HepG2 (cell line): ENCODE data around the gene MRPL36. TPM values are rescaled to one million over a fixed set of nuclear protein-coding genes. Genes with fewer than 3 reads are reported as not detected.

Source experiments
- ATAC-seq: fragments of 200-7000 bp; cut with Tn5 transposase; 3 replicates; pipeline ENCODE4 v1.9.1; 2020; ENCODE audit warnings: mild to moderate bottlenecking, moderate library complexity
- BruUV-seq: library from RNA; stranded (reverse); fragments of 400-500 nt; replicated peaks from 2 replicates; lab custom pipeline; 2021; lab: Mats Ljungman, UMichigan
- CTCF ChIA-PET: fragments of 300-600 bp; formaldehyde crosslinking; extraction: SDS; loops from one replicate; lab custom pipeline; 2021; ENCODE audit warnings: low total read pairs, inconsistent platforms, low intra/inter-chr PET ratio; lab: Yijun Ruan, JAX
- POLR2A ChIA-PET: fragments of 350-600 bp; sonication (Branson Sonifier 250); formaldehyde crosslinking; loops from one replicate; lab custom pipeline; 2020; ENCODE audit warnings: antibody characterized with exemption, inconsistent platforms; lab: Yijun Ruan, JAX
- DNase-seq: peaks from one replicate; pipeline ENCODE4 v3.0.0-alpha.2; 2015; ENCODE audit warnings: low spot score
- FAIRE-seq: peaks from 3 replicates; lab custom pipeline; 2011; peaks lifted over from hg19 to GRCh38; lab: Jason Lieb, UNC
- H2AFZ ChIP-seq: one replicate; pipeline ENCODE4 v1.6.1; 2011; ENCODE audit warnings: low read length, inconsistent platforms
- H3K27ac ChIP-seq: fragments of 300-600 bp; 3 replicates; pipeline ENCODE4 v1.8.0; 2011; ENCODE audit warnings: mixed run types, mild to moderate bottlenecking, mixed read lengths, low read length, inconsistent platforms; ENCODE audit not compliant: insufficient read depth; ENCODE audit errors: extremely low read length
- H3K27me3 ChIP-seq, 2 experiments: fragments of 200-600 bp in 1 of 2; 2 replicates in 1 of 2; 3 replicates in 1 of 2; pipeline versions ENCODE4 v1.6.0 to v1.8.0; 2011; ENCODE audit warnings: low read length in 2 of 2, mild to moderate bottlenecking in 2 of 2, moderate library complexity in 2 of 2, inconsistent platforms in 1 of 2; ENCODE audit not compliant: insufficient read depth in 2 of 2, control insufficient read depth in 1 of 2
- H3K36me3 ChIP-seq, 2 experiments: fragments of 200-600 bp in 1 of 2; replicated peaks in 1 of 2; 2 replicates in 1 of 2; 3 replicates in 1 of 2; pipeline versions ENCODE4 v1.5.1 to v1.8.0; 2011; ENCODE audit warnings: low read length in 2 of 2, inconsistent platforms in 1 of 2; ENCODE audit not compliant: insufficient read depth in 2 of 2, control insufficient read depth in 1 of 2
- H3K4me1 ChIP-seq: 2 replicates; pipeline ENCODE4 v1.5.1; 2012; ENCODE audit warnings: low read length, inconsistent platforms; ENCODE audit not compliant: insufficient read depth
- H3K4me2 ChIP-seq: 2 replicates; pipeline ENCODE4 v1.6.0; 2011; ENCODE audit warnings: low read depth, low read length, inconsistent platforms
- H3K4me3 ChIP-seq, 3 experiments: fragments of 200-600 bp in 1 of 3; sonication (generic), shearing (Covaris generic) in 1 of 3; replicated peaks in 1 of 3; 2 replicates each; pipeline ENCODE4 v1.5.1; 2011 to 2016; ENCODE audit warnings: low read length in 3 of 3, inconsistent platforms in 2 of 3, low read depth in 2 of 3, mild to moderate bottlenecking in 2 of 3, control low read depth in 1 of 3, mixed read lengths in 1 of 3; ENCODE audit not compliant: insufficient read depth in 1 of 3
- H3K79me2 ChIP-seq: one replicate; pipeline ENCODE4 v1.6.1; 2011; ENCODE audit warnings: low read length, inconsistent platforms; ENCODE audit not compliant: insufficient read depth
- H3K9ac ChIP-seq: 2 replicates; pipeline ENCODE4 v1.6.0; 2011; ENCODE audit warnings: mild to moderate bottlenecking, low read depth, low read length, inconsistent platforms; ENCODE audit not compliant: insufficient read depth
- H3K9me3 ChIP-seq: 2 replicates; pipeline ENCODE4 v1.5.1; 2012; ENCODE audit warnings: mild to moderate bottlenecking, low read length
- H4K20me1 ChIP-seq: 2 replicates; pipeline ENCODE4 v1.6.0; 2011; ENCODE audit warnings: inconsistent platforms, mild to moderate bottlenecking, low read length, moderate library complexity; ENCODE audit not compliant: insufficient read depth
- AKAP8 ChIP-seq: sonication (generic); formaldehyde crosslinking; IDR thresholded peaks from 2 replicates; pipeline ENCODE4 v1.5.1; 2020; ENCODE audit warnings: mild to moderate bottlenecking, missing genetic modification reagents
- CCDC6 ChIP-seq: sonication (generic); formaldehyde crosslinking; IDR thresholded peaks from 2 replicates; pipeline ENCODE4 v1.8.1; 2022; ENCODE audit warnings: mild to moderate bottlenecking, missing genetic modification reagents, moderate library complexity
- HOXD1 ChIP-seq: sonication (generic); formaldehyde crosslinking; IDR thresholded peaks from 2 replicates; pipeline ENCODE4 v1.5.0; 2020; ENCODE audit warnings: missing genetic modification reagents
- KDM4B ChIP-seq: sonication (generic); formaldehyde crosslinking; IDR thresholded peaks from 2 replicates; pipeline ENCODE4 v1.4.0; 2020; ENCODE audit warnings: missing genetic modification reagents
- NFE2 ChIP-seq: sonication (generic); formaldehyde crosslinking; IDR thresholded peaks from 2 replicates; pipeline ENCODE4 v1.4.0; 2020; ENCODE audit warnings: missing genetic modification reagents
- POLR2A ChIP-seq, 2 experiments: IDR thresholded peaks; 2 replicates each; pipeline ENCODE4 v1.6.1; 2011; ENCODE audit warnings: low read depth in 2 of 2, low read length in 2 of 2, mild to moderate bottlenecking in 1 of 2, moderate library complexity in 1 of 2; ENCODE audit not compliant: insufficient read depth in 1 of 2
- ZNF589 ChIP-seq: sonication (generic); formaldehyde crosslinking; conservative IDR thresholded peaks from 2 replicates; pipeline ENCODE4 v1.8.0; 2022; ENCODE audit warnings: mild to moderate bottlenecking, moderate library complexity, missing genetic modification reagents
- ZNF850 ChIP-seq: sonication (generic); formaldehyde crosslinking; conservative IDR thresholded peaks from 2 replicates; pipeline ENCODE4 v1.9.0; 2021; ENCODE audit warnings: mild to moderate bottlenecking, missing genetic modification reagents
- WGBS: methylation state at CpG from one replicate; pipeline ENCODE4 v1.1.6; 2017; ENCODE audit warnings: low lambda C conversion rate; 5-methylcytosine and 5-hydroxymethylcytosine counted together
- in situ Hi-C: cut with HindIII; loops from 2 replicates; pipeline ENCODE4 v1.10.0; 2017; ENCODE audit warnings: low pct_unique_long_range_greater_than_20kb; ENCODE audit not compliant: extremely low pct_ligation_motif_present
- intact Hi-C: fragments of 100-400 bp; cut with micrococcal nuclease; formaldehyde crosslinking; loops from one replicate; pipeline ENCODE4 v1.10.0; 2022; ENCODE audit not compliant: unreplicated experiment
- polyA plus RNA-seq, 8 experiments: library from polyadenylated mRNA; depleted of rRNA in 3 of 8; stranded (reverse) in 7 of 8; unstranded in 1 of 8; fragments of >200 nt; fragmentation: Illumina TruSeq in 4 of 8; extraction: Trizol in 4 of 8; gene quantifications; 2 replicates each; pipeline versions ENCODE4 v1.2.1 to v1.2.3, GENCODE V29; 2011 to 2016; ENCODE audit warnings: low read depth in 4 of 8, missing spikeins in 1 of 8, mixed read lengths in 1 of 8; ENCODE audit not compliant: insufficient read depth in 1 of 8
- total RNA-seq, 5 experiments: library from RNA; depleted of rRNA; stranded (reverse); fragments of >200 nt; fragmentation: Illumina TruSeq; extraction: Trizol; gene quantifications; 2 replicates each; pipeline ENCODE4 v1.2.3, GENCODE V29; 2016; ENCODE audit warnings: low read depth in 1 of 5
- TF ChIP-seq, protein P1 (sequence below): sonication (generic); formaldehyde crosslinking; IDR thresholded peaks from 2 replicates; pipeline ENCODE4 v1.5.1; 2020; ENCODE audit warnings: missing genetic modification reagents, mild to moderate bottlenecking, borderline replicate concordance

MRPL36 gene
- total and polyA plus RNA-seq, 2 of the 13 experiments (the other 11 are each of a cell fraction or from before 2014, with no cell fraction given) = 71.3 to 113 TPM

DNA sequence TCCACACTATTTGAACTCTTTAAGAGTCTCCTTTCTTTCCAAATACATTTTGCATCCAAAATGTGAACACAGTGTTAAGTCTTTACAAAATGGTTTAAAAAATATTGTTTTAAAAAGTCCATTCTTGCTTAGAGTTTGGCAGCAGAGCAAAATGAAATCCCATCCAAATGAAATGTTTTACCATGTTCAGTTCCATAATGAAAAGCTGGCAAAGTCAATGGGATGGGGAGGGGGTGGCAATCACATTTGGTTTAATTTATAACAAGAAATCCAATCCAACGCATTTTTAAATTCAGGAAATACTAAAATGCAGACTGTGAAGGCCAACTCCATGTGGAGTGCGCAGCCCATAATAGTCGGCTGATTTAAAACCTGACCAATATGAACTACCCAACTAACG is 39.4 kb downstream of the MRPL36 start (continued):
- TF ChIP-seq, protein P1, sequence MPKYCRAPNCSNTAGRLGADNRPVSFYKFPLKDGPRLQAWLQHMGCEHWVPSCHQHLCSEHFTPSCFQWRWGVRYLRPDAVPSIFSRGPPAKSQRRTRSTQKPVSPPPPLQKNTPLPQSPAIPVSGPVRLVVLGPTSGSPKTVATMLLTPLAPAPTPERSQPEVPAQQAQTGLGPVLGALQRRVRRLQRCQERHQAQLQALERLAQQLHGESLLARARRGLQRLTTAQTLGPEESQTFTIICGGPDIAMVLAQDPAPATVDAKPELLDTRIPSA (CRISPR knock-in tag) = no peak
- no peak for TF ChIP-seq KDM4B (CRISPR knock-in tag)
- TF ChIP-seq ZNF589 (CRISPR knock-in tag) = no peak
- no peak for TF ChIP-seq HOXD1 (CRISPR knock-in tag)
- TF ChIP-seq CCDC6 = no peak
- no peak for TF ChIP-seq AKAP8 (CRISPR knock-in tag)
- TF ChIP-seq NFE2 (CRISPR knock-in tag) = no peak
- TF ChIP-seq ZNF850 (CRISPR knock-in tag) = no peak

DNA sequence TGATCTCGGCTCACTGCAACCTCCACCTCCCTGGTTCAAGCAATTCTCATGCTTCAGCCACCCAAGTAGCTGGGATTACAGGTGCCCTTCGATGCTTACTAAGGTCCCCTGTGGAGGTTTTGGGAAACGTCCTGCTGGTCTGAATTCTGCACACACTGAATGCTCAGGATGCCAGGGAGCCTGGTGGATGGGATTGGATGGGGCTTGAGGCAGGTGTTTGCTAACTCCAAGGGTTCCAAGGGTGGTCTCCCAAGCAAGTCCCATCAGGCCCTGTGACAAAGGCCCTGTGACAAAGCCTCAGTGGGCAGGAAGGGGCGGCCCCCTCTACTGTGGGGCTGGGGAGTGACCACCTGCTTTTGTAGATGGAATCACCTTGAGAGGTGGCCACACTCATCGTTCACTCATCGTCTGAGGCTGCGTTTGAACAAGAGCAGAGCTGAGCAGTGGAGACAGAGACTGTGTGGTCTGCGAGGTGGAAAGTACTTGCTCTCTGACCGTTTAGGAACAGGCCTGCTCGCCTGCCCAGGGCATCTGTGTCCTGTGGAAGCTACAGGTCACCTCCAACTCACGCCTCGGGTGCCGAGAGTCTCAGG is 40.2 kb downstream of the MRPL36 start:
- Histone ChIP-seq H3K27ac (no peak overlapping the region), H3K27me3 (peaks cover 14 to 64% of the 10 kb centered on the region in 2 experiments), H3K9me3 (no peaks in the 10 kb centered on the region), H3K79me2 (no peaks in the 10 kb centered on the region), H2AFZ (no peak overlapping the region), H3K4me1 (no peaks in the 10 kb centered on the region), H3K4me2 (no peak overlapping the region), H3K4me3 (no peak overlapping the region), H3K9ac (no peak overlapping the region)
- FAIRE-seq = no peak
- DNase-seq = no peak
- ChIA-PET CTCF (no interaction called here), POLR2A (no interaction called here)
- WGBS = 2% methylated on average over 11 of the region's 13 CpGs
- in situ Hi-C loops = no loop called here
- no peak for ATAC-seq
- intact Hi-C loops = no loop called here
- no peak for TF ChIP-seq POLR2A (IDR thresholded peaks at IDR 0.05; ENCODE audit: insufficient read depth in 1 of 2, low read depth in 2 of 2, low read length in 2 of 2)
- TF ChIP-seq, all 625 proteins: peak for 0
- BruUV-seq = no TSS peak
- Histone ChIP-seq H4K20me1 (0 out of 2 replicates have a peak, but pooled peaks cover 2% of the 10 kb centered on the region), H3K36me3 (no peaks in the 10 kb centered on the region)
